HL-60 (cell line): ENCODE measurements around the gene DCAF16.

Experiments
- CTCF ChIP-seq: IDR thresholded peaks from one replicate; pipeline ENCODE4 v1.5.1; 2011; ENCODE audit warnings: low read length, control low read depth, inconsistent platforms; ENCODE audit not compliant: insufficient read depth
- GABPA ChIP-seq: IDR thresholded peaks from 2 replicates; pipeline ENCODE4 v1.6.1; 2012; ENCODE audit warnings: low read depth
- POLR2AphosphoS5 ChIP-seq: IDR thresholded peaks from 2 replicates; pipeline ENCODE4 v1.6.1; 2012; ENCODE audit warnings: low read depth

- TF ChIP-seq CTCF, result no peak
- TF ChIP-seq GABPA, result no peak
- no peak for TF ChIP-seq POLR2AphosphoS5
Measured at GRCh38 chr4:17859793-17860406, 49.3 kb upstream of the DCAF16 start.
